Stimulated activated CD4-positive, alpha-beta T cell treated with anti-CD3 and anti-CD28 coated beads, Interleukin-2, amount 100 ng/mL, for 24 hours (primary cell): ENCODE measurements around the gene TRMT6.

Experiments used
- DNase-seq, 2 donors: peaks; one replicate each; pipeline ENCODE4 v3.0.0-alpha.2; 2020

TRMT6 gene

GRCh38 chr20:5947276-5947675 is 3.1 kb downstream of the TRMT6 start:
- peak; percentile 35 to 43 for DNase-seq

- DNase-seq: no peak
Measured at GRCh38 chr20:5945963-5946362, 4.4 kb downstream of the TRMT6 start.

GRCh38 chr20:5938456-5939029 is 11.8 kb downstream of the TRMT6 start:
- no peak for DNase-seq

GRCh38 chr20:5936238-5936637 is 14.1 kb downstream of the TRMT6 start:
- DNase-seq: no peak

GRCh38 chr20:5935384-5935783 is 14.9 kb downstream of the TRMT6 start:
- no peak for DNase-seq

- no peak for DNase-seq
Measured at GRCh38 chr20:5933802-5934436, 16.4 kb downstream of the TRMT6 start.

- no peak for DNase-seq
Measured at GRCh38 chr20:5932796-5933195, 17.5 kb downstream of the TRMT6 start.

- no peak for DNase-seq
Measured at GRCh38 chr20:5931411-5931810, 18.9 kb downstream of the TRMT6 start.

GRCh38 chr20:5928836-5929715 is 21.3 kb downstream of the TRMT6 start:
- no peak for DNase-seq

- no peak for DNase-seq
Measured at GRCh38 chr20:5927749-5928462, 22.4 kb downstream of the TRMT6 start.

- no peak for DNase-seq
Measured at GRCh38 chr20:5925551-5925950, 24.8 kb downstream of the TRMT6 start.

- DNase-seq: no peak
Measured at GRCh38 chr20:5923493-5923892, 26.8 kb downstream of the TRMT6 start.

- no peak for DNase-seq
Measured at GRCh38 chr20:5920581-5920980, 29.8 kb downstream of the TRMT6 start.

- peak in 1 of 2 donors; percentile 28 for DNase-seq
Measured at GRCh38 chr20:5919626-5920544, 30.4 kb downstream of the TRMT6 start.

- DNase-seq: no peak
Measured at GRCh38 chr20:5918856-5919625, 31.3 kb downstream of the TRMT6 start.

GRCh38 chr20:5914859-5915258 is 35.5 kb downstream of the TRMT6 start:
- no peak for DNase-seq

- no peak for DNase-seq
Measured at GRCh38 chr20:5913166-5913565, 37.2 kb downstream of the TRMT6 start.

GRCh38 chr20:5910186-5910585 is 40.1 kb downstream of the TRMT6 start:
- DNase-seq: no peak

- DNase-seq: no peak
Measured at GRCh38 chr20:5908981-5909380, 41.4 kb downstream of the TRMT6 start.

GRCh38 chr20:5900908-5901307 is 49.4 kb downstream of the TRMT6 start:
- DNase-seq: no peak

- no peak for DNase-seq
Measured at GRCh38 chr20:5899444-5899843, 50.9 kb downstream of the TRMT6 start.
